ENCODE data around the gene GATC.
"Not testable (repeated sequence)": the region's sequence is repeated elsewhere in the genome, so short reads cannot be mapped to it uniquely, and the experiment has no call there.

The GATC gene

DNA sequence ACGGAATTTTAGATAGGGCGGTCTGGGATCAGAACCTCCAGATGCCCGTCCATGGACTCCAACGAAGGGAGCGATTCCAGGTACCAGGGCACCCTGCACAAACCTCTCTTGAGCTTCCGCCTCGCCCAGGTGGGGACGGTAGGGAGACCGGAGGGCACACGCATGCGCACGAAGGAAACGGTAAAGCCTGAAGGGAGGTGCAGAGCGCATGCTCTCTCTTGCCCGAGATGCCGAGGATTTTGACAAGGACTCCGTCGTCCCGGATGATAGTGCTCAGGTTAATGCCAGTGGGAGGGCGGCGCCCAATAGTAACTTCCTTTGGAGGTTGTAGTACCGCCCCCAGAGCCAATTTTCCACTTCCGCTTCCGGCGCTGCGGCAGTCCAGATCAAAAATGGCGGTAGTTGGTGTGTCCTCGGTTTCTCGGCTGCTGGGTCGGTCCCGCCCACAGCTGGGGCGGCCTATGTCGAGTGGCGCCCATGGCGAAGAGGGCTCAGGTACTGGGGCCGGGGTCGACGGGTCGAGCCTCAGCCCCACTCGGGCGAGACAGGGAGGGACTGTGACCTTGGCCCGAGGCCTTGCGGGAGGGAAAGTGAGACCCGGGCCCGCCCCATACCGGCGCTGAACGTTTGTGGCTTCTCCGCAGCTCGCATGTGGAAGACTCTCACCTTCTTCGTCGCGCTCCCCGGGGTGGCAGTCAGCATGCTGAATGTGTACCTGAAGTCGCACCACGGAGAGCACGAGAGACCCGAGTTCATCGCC lies 8.3 kb upstream of the GATC start, which contains the start of gene COX6A1:
TSS of gene COX6A1 (plus strand) at position 379 of the 760 bp plus-strand sequence. CDS start at position 393, 14 bp downstream.
- Histone ChIP-seq H3K4me3 (ENCODE audit: low read depth in 1 of 2, low read length in 2 of 2) (peak within 1 kb of the TSS; percentile 88 to 92), H3K27me3 (ENCODE audit: control insufficient read depth in 1 of 2, insufficient read depth in 2 of 2, low read length in 2 of 2) (no peaks in the 10 kb centered on the region), H3K9ac (ENCODE audit: low read depth in 1 of 2, low read length in 2 of 2) (peak within 1 kb of the TSS; percentile 76 to 81), H3K9me3 (ENCODE audit: control insufficient read depth in 1 of 2, low read length in 2 of 2) (no peaks in the 10 kb centered on the region), H3K36me3 (ENCODE audit: control insufficient read depth in 1 of 2, insufficient read depth in 2 of 2, low read length in 2 of 2) (peaks cover 14 to 18% of the 10 kb centered on the region in 2 donors), H3K4me1 (ENCODE audit: control insufficient read depth in 1 of 2, insufficient read depth in 2 of 2, low read length in 2 of 2) (peaks cover 6 to 29% of the 10 kb centered on the region in 2 donors), H3K27ac (ENCODE audit: low read depth, low read length) (peak within 1 kb of the TSS; percentile 84)

DNA sequence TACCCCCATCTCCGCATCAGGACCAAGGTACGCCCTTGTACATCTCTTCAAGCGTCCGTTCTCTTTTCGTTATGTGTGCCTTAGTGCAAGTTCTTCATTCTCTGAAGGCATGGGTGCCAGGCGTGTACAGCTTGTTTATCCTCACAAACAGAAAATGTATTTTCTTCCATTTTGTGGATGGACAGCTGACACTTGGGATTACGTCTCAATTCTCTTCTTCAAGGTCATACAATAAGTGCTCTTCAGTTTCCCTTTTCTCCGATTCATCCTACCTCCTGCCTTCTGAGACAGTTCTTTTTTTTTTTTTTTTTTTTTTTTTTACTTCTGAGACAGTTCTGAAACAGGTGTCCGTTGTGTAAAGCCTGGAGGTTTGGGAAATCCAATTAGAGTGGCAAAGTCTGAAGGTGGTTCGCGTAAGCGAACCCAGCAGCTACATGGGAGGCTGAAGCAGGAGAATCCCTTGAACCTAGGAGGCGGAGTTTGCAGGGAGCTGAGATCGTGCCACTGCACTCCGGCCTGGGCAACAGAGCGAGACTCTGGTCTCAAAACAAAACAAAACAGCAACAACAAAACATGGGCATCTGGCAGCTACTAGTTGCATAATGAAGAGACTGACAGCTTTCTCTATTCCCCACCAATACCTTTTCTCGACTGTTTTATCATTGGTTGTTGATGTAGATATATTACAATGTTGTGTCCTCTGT lies 7.6 kb upstream of the GATC start:
- no peaks in the 10 kb centered on the region for H3K27me3 ChIP-seq (ENCODE audit: control insufficient read depth in 1 of 2, insufficient read depth in 2 of 2, low read length in 2 of 2)
- H3K4me3 ChIP-seq (ENCODE audit: low read depth in 1 of 2, low read length in 2 of 2): peak overlapping the region; percentile 88 to 92
- H3K27ac ChIP-seq (ENCODE audit: low read depth, low read length): peak overlapping the region; percentile 84
- peaks cover 6 to 29% of the 10 kb centered on the region in 2 donors for H3K4me1 ChIP-seq (ENCODE audit: control insufficient read depth in 1 of 2, insufficient read depth in 2 of 2, low read length in 2 of 2)
- H3K9ac ChIP-seq (ENCODE audit: low read depth in 1 of 2, low read length in 2 of 2): peak overlapping the region; percentile 76 to 81
- peaks cover 14 to 26% of the 10 kb centered on the region in 2 donors for H3K36me3 ChIP-seq (ENCODE audit: control insufficient read depth in 1 of 2, insufficient read depth in 2 of 2, low read length in 2 of 2)
- H3K9me3 ChIP-seq (ENCODE audit: control insufficient read depth in 1 of 2, low read length in 2 of 2): no peaks in the 10 kb centered on the region

DNA sequence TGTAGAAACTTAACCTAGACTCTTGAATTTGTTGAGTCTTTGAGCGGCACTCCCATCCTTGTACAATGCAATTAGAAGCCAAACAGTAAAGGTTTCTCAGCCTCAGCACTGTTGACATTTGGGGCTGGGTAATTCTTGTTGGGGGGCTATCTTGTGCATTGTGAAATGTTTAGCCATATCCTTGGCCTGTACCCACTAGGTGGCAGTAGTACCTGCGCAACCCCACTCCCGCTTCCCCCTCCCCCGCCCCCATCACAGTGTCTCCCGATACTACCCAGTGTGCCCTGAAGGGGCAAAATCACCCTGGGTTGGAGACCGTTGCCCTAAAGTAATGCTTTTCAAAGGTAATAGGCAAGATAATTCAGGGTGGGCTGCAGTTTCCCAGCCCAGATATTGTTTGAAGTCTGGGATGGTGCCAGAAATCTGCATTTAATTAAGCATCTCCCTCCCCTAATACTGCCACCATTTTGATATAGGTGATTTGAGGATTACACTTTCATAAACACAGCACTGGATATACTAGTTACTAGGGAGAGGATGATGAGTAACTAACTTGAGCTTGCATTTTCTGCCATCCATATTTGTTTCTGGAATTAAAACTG lies 6.5 kb upstream of the GATC start:
- no peaks in the 10 kb centered on the region for H3K9me3 ChIP-seq (ENCODE audit: control insufficient read depth in 1 of 2, low read length in 2 of 2)
- H3K27ac ChIP-seq (ENCODE audit: low read depth, low read length): peak overlapping the region; percentile 44
- peaks cover 20 to 35% of the 10 kb centered on the region in 2 donors for H3K36me3 ChIP-seq (ENCODE audit: control insufficient read depth in 1 of 2, insufficient read depth in 2 of 2, low read length in 2 of 2)
- peak overlapping the region; percentile 49 to 92 for H3K4me3 ChIP-seq (ENCODE audit: low read depth in 1 of 2, low read length in 2 of 2)
- H3K4me1 ChIP-seq (ENCODE audit: control insufficient read depth in 1 of 2, insufficient read depth in 2 of 2, low read length in 2 of 2): peaks cover 9 to 33% of the 10 kb centered on the region in 2 donors
- H3K27me3 ChIP-seq (ENCODE audit: control insufficient read depth in 1 of 2, insufficient read depth in 2 of 2, low read length in 2 of 2): no peaks in the 10 kb centered on the region
- H3K9ac ChIP-seq (ENCODE audit: low read depth in 1 of 2, low read length in 2 of 2): no peak overlapping the region

DNA sequence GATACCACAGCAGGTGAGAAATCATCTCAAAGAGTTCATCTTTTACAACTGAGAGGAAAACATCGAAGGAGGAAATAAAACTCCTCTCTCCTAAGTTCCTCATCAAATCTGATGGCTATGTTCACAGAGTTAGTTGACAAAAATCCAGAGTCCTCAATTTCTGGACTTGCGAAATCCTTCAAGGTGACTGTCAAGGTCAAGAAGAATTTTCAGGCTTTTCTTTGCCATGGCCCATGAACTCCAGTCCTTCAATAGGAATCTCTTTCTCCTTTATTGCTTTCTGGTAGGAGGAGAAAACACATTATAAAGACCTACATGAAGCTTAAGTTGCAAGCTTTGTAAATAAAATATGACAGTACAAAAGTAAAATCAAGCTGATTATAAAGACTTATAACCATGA lies 1.6 kb upstream of the GATC start:
- Histone ChIP-seq H3K9me3 (ENCODE audit: control insufficient read depth in 1 of 2, low read length in 2 of 2) (no peaks in the 10 kb centered on the region), H3K4me3 (ENCODE audit: low read depth in 1 of 2, low read length in 2 of 2) (no peak overlapping the region), H3K27me3 (ENCODE audit: control insufficient read depth in 1 of 2, insufficient read depth in 2 of 2, low read length in 2 of 2) (no peaks in the 10 kb centered on the region), H3K27ac (ENCODE audit: low read depth, low read length) (no peak overlapping the region), H3K9ac (ENCODE audit: low read depth in 1 of 2, low read length in 2 of 2) (no peak overlapping the region), H3K36me3 (ENCODE audit: control insufficient read depth in 1 of 2, insufficient read depth in 2 of 2, low read length in 2 of 2) (peaks cover 20 to 38% of the 10 kb centered on the region in 2 donors), H3K4me1 (ENCODE audit: control insufficient read depth in 1 of 2, insufficient read depth in 2 of 2, low read length in 2 of 2) (peaks cover 18 to 34% of the 10 kb centered on the region in 2 donors)

DNA sequence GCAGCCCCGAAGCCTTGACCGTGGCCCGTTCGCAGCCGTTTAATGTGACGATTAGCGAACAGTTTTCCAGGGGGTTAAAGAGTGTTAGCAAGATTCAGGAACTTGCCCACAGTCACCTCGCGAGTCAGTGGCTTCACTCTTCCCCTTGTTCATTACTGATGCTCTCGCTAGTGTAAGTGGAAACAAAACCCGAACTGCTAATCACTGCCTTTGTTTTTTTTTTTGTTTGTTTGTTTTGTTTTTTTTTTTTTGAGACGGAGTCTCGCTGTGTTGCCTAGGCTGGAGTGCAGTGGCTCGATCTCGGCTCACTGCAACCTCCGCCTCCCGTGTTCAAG lies 567 bp downstream of the GATC start:
- Histone ChIP-seq H3K4me1 (ENCODE audit: control insufficient read depth in 1 of 2, insufficient read depth in 2 of 2, low read length in 2 of 2) (peaks cover 13 to 28% of the 10 kb centered on the region in 2 donors), H3K27ac (ENCODE audit: low read depth, low read length) (peak overlapping the region; percentile 92), H3K36me3 (ENCODE audit: control insufficient read depth in 1 of 2, insufficient read depth in 2 of 2, low read length in 2 of 2) (peaks cover 13 to 29% of the 10 kb centered on the region in 2 donors), H3K9ac (ENCODE audit: low read depth in 1 of 2, low read length in 2 of 2) (peak overlapping the region; percentile 93 to 94), H3K4me3 (ENCODE audit: low read depth in 1 of 2, low read length in 2 of 2) (peak overlapping the region; percentile 99 to 100)
- H3K27me3 ChIP-seq (ENCODE audit: control insufficient read depth in 1 of 2, insufficient read depth in 2 of 2, low read length in 2 of 2); H3K9me3 ChIP-seq (ENCODE audit: control insufficient read depth in 1 of 2, low read length in 2 of 2): not testable (repeated sequence)

DNA sequence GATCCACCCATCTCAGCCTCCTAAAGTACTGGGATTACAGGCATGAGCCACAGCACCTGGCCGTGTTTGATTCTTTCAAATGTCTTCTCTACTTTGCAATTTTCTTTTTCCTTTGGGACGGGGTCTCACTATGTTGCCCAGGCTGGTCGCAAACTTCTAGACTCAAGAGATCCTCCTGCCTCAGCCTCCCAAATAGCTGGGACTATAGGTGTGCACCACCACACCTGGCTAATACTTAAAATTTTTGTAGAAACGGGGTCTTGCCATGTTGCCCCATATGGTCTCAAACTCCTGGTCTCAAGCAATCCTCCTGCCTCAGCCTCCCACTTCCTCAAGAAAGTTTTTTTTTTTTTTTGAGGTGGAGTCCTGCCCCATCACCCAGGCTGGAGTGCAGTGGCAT lies 1.7 kb downstream of the GATC start:
- Histone ChIP-seq H3K4me3 (ENCODE audit: low read depth in 1 of 2, low read length in 2 of 2) (no peak overlapping the region), H3K9me3 (ENCODE audit: control insufficient read depth in 1 of 2, low read length in 2 of 2) (no peaks in the 10 kb centered on the region), H3K36me3 (ENCODE audit: control insufficient read depth in 1 of 2, insufficient read depth in 2 of 2, low read length in 2 of 2) (peaks cover 10 to 25% of the 10 kb centered on the region in 2 donors), H3K4me1 (ENCODE audit: control insufficient read depth in 1 of 2, insufficient read depth in 2 of 2, low read length in 2 of 2) (peaks cover 18 to 28% of the 10 kb centered on the region in 2 donors), H3K27me3 (ENCODE audit: control insufficient read depth in 1 of 2, insufficient read depth in 2 of 2, low read length in 2 of 2) (no peaks in the 10 kb centered on the region), H3K9ac (ENCODE audit: low read depth in 1 of 2, low read length in 2 of 2) (no peak overlapping the region), H3K27ac (ENCODE audit: low read depth, low read length) (no peak overlapping the region)

DNA sequence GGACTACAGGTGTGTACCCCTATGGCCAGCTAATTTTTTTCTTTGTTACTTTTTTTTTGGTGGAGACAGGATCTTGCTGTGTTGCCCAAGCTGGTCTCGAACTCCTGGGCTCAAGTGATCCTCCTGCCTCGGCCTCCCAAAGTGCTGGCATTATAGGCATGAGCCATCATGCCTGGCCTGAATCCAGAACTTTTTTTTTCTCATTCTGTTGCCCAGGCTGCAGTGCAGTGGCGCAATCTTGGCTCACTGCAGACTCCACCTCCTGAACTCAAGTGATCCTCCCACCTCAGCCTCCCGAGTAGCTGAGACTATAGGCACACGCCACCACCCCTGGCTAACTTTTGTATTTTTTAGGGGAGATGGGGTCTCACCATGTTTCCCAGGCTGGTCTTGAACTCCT lies 6.3 kb downstream of the GATC start:
- not testable (repeated sequence) for H3K9ac ChIP-seq (ENCODE audit: low read depth in 1 of 2, low read length in 2 of 2)
- H3K36me3 ChIP-seq (ENCODE audit: control insufficient read depth in 1 of 2, insufficient read depth in 2 of 2, low read length in 2 of 2): peaks cover 14 to 32% of the 10 kb centered on the region in 2 donors

DNA sequence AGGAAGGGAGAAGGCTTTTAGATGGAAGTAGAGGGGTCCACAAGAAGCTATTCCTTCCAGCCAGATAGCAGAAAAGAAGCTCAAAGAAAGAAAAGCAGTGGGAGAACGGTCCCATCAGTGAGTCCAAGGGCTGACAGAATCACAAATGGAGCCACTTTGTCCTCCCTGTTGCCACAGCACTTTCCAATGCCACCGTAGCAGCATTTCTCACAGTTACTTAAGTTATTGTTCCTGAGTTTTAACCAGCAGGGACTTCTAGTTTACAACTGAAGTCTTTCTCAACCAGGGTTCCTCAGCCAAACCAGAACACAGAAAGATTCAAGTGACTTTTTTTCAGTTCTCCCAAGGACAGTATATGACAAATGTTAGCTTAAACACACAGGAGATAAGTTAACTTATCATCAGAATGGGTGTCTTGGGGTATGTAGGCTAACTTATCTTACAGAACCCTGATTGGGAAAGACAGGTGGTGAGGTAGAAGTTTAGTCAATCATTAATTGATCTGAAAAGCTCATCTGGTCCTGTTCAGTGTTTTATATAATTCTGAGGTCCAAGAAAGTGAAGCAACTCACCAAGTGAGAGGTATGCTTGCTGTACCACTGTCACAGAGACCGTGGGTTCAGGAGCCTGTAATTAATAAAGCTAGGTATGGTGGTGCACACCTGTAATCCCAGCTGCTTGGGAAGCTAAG lies 7.0 kb downstream of the GATC start:
- Histone ChIP-seq H3K36me3 (ENCODE audit: control insufficient read depth in 1 of 2, insufficient read depth in 2 of 2, low read length in 2 of 2) (peaks cover 14 to 37% of the 10 kb centered on the region in 2 donors), H3K9me3 (ENCODE audit: control insufficient read depth in 1 of 2, low read length in 2 of 2) (no peaks in the 10 kb centered on the region), H3K4me3 (ENCODE audit: low read depth in 1 of 2, low read length in 2 of 2) (no peak overlapping the region), H3K4me1 (ENCODE audit: control insufficient read depth in 1 of 2, insufficient read depth in 2 of 2, low read length in 2 of 2) (peaks cover 2 to 15% of the 10 kb centered on the region in 2 donors), H3K27ac (ENCODE audit: low read depth, low read length) (no peak overlapping the region), H3K9ac (ENCODE audit: low read depth in 1 of 2, low read length in 2 of 2) (no peak overlapping the region), H3K27me3 (ENCODE audit: control insufficient read depth in 1 of 2, insufficient read depth in 2 of 2, low read length in 2 of 2) (no peaks in the 10 kb centered on the region)

More for the DNA sequence above, 6.3 kb downstream of the GATC start:
- H3K4me3 ChIP-seq (ENCODE audit: low read depth in 1 of 2, low read length in 2 of 2); H3K27ac ChIP-seq (ENCODE audit: low read depth, low read length); H3K9me3 ChIP-seq (ENCODE audit: control insufficient read depth in 1 of 2, low read length in 2 of 2); H3K27me3 ChIP-seq (ENCODE audit: control insufficient read depth in 1 of 2, insufficient read depth in 2 of 2, low read length in 2 of 2): not testable (repeated sequence)
- peaks cover 9 to 15% of the 10 kb centered on the region in 2 donors for H3K4me1 ChIP-seq (ENCODE audit: control insufficient read depth in 1 of 2, insufficient read depth in 2 of 2, low read length in 2 of 2)

DNA sequence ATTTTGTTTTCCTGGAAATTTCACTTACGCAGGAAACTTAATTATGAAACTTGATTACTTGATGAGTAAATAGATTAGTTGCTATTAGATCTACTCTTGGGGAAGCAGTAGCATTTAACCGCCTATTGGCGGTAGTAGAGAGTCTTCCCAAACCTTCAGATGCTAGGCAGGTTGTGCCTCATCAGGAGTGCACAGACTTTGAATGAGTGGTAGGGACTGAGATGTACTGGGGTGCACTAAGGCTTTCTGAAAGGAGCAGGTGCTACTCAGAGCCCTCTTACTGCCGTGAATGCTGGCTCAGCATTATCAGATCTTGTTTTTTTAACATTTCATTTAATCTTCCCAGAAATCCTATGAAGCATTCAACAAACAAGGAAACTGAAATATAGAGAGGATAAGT lies 7.7 kb downstream of the GATC start:
- H3K27ac ChIP-seq (ENCODE audit: low read depth, low read length): no peak overlapping the region
- H3K9ac ChIP-seq (ENCODE audit: low read depth in 1 of 2, low read length in 2 of 2): no peak overlapping the region
- H3K27me3 ChIP-seq (ENCODE audit: control insufficient read depth in 1 of 2, insufficient read depth in 2 of 2, low read length in 2 of 2): no peaks in the 10 kb centered on the region
- H3K9me3 ChIP-seq (ENCODE audit: control insufficient read depth in 1 of 2, low read length in 2 of 2): no peaks in the 10 kb centered on the region
- peaks cover 2 to 15% of the 10 kb centered on the region in 2 donors for H3K4me1 ChIP-seq (ENCODE audit: control insufficient read depth in 1 of 2, insufficient read depth in 2 of 2, low read length in 2 of 2)
- no peak overlapping the region for H3K4me3 ChIP-seq (ENCODE audit: low read depth in 1 of 2, low read length in 2 of 2)
- H3K36me3 ChIP-seq (ENCODE audit: control insufficient read depth in 1 of 2, insufficient read depth in 2 of 2, low read length in 2 of 2): peaks cover 20 to 44% of the 10 kb centered on the region in 2 donors

All from duodenal mucosa (tissue), 2 donors.